Measurements from ENCODE around the gene CFAP46. TPM values are rescaled to one million over a fixed set of nuclear protein-coding genes. Genes with fewer than 3 reads are reported as not detected.

The CFAP46 gene
- total RNA-seq, 4 donors from 2014 or later = 0.29 to 9.0 (median 2.7) TPM

DNA sequence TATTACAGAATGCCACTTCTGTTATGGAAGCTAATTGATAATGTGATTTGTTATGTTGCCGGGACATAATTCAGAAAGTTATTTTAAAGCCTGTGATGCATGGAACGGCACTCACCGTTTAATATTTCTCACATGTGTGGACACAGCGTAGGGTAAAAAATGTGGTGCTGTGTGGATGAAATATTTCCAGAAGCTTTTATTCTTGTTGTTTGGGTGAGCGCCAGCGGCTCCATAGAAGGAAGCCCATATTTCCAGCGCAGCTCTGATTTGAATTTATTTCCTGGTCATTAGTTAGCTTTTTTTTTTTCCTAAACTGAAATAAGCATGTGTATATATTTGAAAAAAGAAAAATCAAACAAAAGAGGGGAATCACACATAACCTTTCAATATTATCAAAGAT is 136.3 kb downstream of the CFAP46 start:
- H3K36me3 ChIP-seq = no peaks in the 10 kb centered on the region
- H3K27ac ChIP-seq = no peak overlapping the region
- TF ChIP-seq, protein P1, sequence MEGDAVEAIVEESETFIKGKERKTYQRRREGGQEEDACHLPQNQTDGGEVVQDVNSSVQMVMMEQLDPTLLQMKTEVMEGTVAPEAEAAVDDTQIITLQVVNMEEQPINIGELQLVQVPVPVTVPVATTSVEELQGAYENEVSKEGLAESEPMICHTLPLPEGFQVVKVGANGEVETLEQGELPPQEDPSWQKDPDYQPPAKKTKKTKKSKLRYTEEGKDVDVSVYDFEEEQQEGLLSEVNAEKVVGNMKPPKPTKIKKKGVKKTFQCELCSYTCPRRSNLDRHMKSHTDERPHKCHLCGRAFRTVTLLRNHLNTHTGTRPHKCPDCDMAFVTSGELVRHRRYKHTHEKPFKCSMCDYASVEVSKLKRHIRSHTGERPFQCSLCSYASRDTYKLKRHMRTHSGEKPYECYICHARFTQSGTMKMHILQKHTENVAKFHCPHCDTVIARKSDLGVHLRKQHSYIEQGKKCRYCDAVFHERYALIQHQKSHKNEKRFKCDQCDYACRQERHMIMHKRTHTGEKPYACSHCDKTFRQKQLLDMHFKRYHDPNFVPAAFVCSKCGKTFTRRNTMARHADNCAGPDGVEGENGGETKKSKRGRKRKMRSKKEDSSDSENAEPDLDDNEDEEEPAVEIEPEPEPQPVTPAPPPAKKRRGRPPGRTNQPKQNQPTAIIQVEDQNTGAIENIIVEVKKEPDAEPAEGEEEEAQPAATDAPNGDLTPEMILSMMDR (IDR thresholded peaks at IDR 0.05) = no peak
- TF ChIP-seq POLR2A (IDR thresholded peaks at IDR 0.05) = no peak
- no peak overlapping the region for H3K4me3 ChIP-seq
- H3K27me3 ChIP-seq = no peaks in the 10 kb centered on the region
- no peak for DNase-seq
- H3K4me1 ChIP-seq = no peaks in the 10 kb centered on the region
- H3K9me3 ChIP-seq = no peaks in the 10 kb centered on the region
- intact Hi-C loops (cut with DNase I; ENCODE audit: low total_unique reads) = no loop called here

DNA sequence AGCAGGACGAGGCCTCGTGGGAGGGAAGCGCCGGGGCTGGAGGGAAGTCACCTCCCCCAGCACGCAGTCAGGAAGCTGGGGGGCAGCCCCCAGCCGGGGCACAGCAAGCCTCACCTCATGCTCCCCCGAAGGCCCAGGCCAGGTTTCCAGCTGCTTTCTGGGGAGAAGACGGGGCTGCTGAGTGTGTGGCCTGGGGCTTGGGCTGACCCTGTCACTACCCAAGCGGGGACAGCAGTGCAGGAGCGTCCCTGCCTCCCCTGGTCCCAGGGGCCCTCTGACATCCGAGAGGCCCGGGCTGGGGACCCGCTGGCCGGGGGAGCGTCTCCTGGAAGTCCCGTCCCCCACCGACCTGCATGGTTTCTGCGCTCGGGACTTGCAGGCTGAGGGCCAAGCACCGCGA is 136.8 kb downstream of the CFAP46 start:
- Histone ChIP-seq H3K36me3 (no peaks in the 10 kb centered on the region), H3K4me1 (no peaks in the 10 kb centered on the region), H3K4me3 (no peak overlapping the region), H3K9me3 (no peaks in the 10 kb centered on the region), H3K27me3 (no peaks in the 10 kb centered on the region), H3K27ac (no peak overlapping the region)
- intact Hi-C loops (cut with DNase I; ENCODE audit: low total_unique reads) = no loop called here
- TF ChIP-seq POLR2A (IDR thresholded peaks at IDR 0.05) = no peak
- TF ChIP-seq, protein P1 (IDR thresholded peaks at IDR 0.05) = no peak
- no peak for DNase-seq

DNA sequence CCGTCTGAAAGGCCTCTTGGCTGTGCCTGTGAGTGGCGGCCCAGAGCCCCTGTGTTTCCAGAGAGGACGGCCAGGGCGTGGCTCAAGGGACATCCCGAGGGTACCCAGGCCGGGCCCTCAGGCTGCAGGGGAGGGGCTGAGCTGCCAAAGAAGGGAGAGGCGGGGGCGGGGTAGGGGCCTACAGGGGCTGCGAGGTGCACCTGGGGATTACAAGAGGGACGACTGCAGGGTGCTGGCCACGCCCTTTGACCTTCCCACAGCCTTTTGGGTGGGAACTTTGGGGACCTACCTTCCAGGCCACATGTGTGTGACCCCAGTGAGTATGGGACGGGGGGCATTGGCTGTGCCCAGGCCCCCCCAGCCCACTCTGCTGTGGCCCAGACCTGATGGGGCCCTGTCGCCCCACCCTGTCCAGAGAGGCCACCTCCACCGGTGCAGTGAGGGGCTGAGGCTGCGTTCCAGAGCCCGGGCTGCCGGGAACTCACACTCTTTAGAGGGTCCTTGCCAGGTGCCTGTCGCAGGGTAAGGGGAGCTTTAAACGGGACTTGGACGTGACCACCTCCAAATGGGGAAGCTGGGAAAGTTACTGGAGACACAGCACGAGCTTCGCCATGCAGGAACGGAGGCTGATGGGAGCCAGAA is 137.5 kb downstream of the CFAP46 start:
- TF ChIP-seq POLR2A (IDR thresholded peaks at IDR 0.05) = no peak
- TF ChIP-seq, protein P1 (IDR thresholded peaks at IDR 0.05) = no peak
- no peak for DNase-seq
- no peaks in the 10 kb centered on the region for H3K36me3 ChIP-seq

DNA sequence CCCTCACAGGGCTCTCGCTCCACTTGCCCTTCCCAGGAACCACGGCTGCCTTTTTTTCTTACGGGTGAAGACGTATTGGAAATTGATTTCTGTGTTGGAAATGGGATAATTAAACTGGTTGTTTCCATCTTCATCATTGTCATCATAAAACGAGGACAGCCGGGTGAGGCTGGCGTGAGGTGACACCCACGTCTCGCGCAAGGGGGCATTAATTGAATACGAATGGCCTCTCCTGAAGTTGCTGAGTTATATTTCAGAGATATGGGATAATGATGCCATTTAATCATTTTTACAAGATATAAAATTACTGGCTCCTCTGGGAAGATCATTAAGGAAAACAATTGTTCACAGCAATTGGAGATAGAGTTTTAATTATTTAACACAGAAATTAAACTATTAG is 138.1 kb downstream of the CFAP46 start:
- Histone ChIP-seq H3K4me3 (no peak overlapping the region), H3K27me3 (no peaks in the 10 kb centered on the region), H3K9me3 (no peaks in the 10 kb centered on the region), H3K27ac (no peak overlapping the region), H3K36me3 (no peaks in the 10 kb centered on the region), H3K4me1 (no peaks in the 10 kb centered on the region)
- TF ChIP-seq, protein P1 (IDR thresholded peaks at IDR 0.05) = no peak
- TF ChIP-seq POLR2A (IDR thresholded peaks at IDR 0.05) = no peak
- intact Hi-C loops (cut with DNase I; ENCODE audit: low total_unique reads) = no loop called here
- DNase-seq = no peak

More for the DNA sequence above, 137.5 kb downstream of the CFAP46 start:
- H3K4me3 ChIP-seq = no peak overlapping the region
- no peak overlapping the region for H3K27ac ChIP-seq
- H3K4me1 ChIP-seq = no peaks in the 10 kb centered on the region
- H3K27me3 ChIP-seq = no peaks in the 10 kb centered on the region
- intact Hi-C loops (cut with DNase I; ENCODE audit: low total_unique reads) = no loop called here
- no peaks in the 10 kb centered on the region for H3K9me3 ChIP-seq

DNA sequence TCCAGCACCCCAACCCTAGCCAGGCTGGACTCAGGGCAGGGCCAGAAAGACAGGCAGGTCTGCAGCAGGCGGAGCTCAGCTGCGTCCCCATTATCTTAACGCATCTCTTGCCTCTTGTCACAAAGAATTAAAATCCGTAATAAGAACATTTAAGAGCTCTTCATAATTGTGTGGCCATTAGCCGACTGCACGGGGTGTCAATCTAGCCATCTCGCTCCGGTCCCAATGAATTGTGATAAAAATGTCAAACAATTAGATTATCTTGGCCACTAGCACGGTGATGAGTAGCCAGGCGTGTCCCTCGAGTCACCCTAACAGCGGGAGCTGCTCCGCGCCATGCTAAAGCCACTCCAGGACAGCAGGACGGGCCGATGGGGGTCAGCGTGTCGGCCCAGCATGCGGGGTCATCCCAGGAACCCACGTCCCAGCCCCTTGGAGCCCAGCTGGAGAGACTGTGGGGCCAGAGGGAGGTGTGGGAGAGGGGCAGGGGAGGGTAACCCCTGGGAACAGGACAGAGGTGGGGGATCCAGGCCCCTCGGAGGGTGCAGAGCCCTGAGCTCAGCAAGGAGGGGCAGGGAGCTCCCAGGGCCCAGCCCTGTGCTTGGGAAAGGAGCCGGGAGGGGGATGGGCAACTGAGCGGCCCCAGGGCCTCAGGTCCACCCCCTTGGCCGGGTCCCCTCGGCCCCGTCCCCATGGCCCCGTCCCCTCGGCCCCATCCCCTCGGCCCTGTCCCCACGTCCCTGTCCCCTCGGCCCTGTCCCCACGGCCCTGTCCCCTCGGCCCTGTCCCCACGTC is 138.8 kb downstream of the CFAP46 start:
- Histone ChIP-seq H3K4me1 (no peaks in the 10 kb centered on the region), H3K4me3 (no peak overlapping the region), H3K36me3 (no peaks in the 10 kb centered on the region), H3K9me3 (no peaks in the 10 kb centered on the region), H3K27me3 (no peaks in the 10 kb centered on the region), H3K27ac (no peak overlapping the region)
- TF ChIP-seq, protein P1 (IDR thresholded peaks at IDR 0.05) = no peak
- TF ChIP-seq POLR2A (IDR thresholded peaks at IDR 0.05) = no peak
- intact Hi-C loops (cut with DNase I; ENCODE audit: low total_unique reads) = no loop called here
- DNase-seq = no peak

All from uterus (tissue), 4 donors.